ENCODE data around the gene MYO10. TPM values are rescaled to one million over a fixed set of nuclear protein-coding genes. Genes with fewer than 3 reads are reported as not detected.

MYO10 gene
- total RNA-seq, 2 experiments from 2014 or later = not detected

DNA sequence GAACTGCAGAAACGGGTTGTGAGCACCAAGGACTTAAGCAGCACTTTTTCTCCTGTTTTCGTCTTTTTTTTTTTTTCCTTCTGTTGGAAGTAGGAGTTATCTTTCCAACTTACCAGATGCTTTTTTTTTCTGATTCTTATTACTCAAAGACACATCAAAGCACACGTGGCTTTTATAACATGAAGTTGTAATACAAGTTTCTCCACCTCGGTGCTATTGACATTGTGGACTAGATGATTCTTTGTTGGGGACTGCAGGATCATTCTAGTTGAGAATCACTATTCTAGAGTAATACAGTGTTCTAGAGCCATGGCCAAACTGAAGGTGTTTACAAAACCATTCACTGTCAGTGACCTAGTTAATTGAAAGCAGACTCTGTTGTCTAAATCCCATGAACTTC, 51.5 kb downstream of the MYO10 start:
- ChIA-PET POLR2A (no interaction called here), CTCF (no interaction called here)
- peaks cover 0 to 7% of the 10 kb centered on the region in 2 experiments for H3K9me3 ChIP-seq (ENCODE audit: control insufficient read depth in 1 of 2, insufficient read depth in 1 of 2, low read length in 2 of 2)
- intact Hi-C loops (cut with DNase I, micrococcal nuclease) = no loop called here
- H3K4me1 ChIP-seq (ENCODE audit: insufficient read depth, low read length) = no peaks in the 10 kb centered on the region
- Mint-ChIP-seq H3K9me3 (no peaks in the 10 kb centered on the region), H3K36me3 (ENCODE audit: low read depth) (no peaks in the 10 kb centered on the region), H3K27ac (no peak overlapping the region), H3K27me3 (peaks cover 12% of the 10 kb centered on the region), H3K4me1 (ENCODE audit: low read depth) (no peaks in the 10 kb centered on the region), H3K4me3 (no peak overlapping the region)
- no peak for DNase-seq
- no peaks in the 10 kb centered on the region for H3K27me3 ChIP-seq (ENCODE audit: control insufficient read depth in 1 of 2, insufficient read depth in 2 of 2, low read length in 2 of 2)
- no peak for ATAC-seq (ENCODE audit: poor library complexity)
- no peak overlapping the region for H3K4me3 ChIP-seq (ENCODE audit: low read length)
- no peak overlapping the region for H3K27ac ChIP-seq (ENCODE audit: low read depth in 1 of 2, low read length in 2 of 2)
- H3K36me3 ChIP-seq (ENCODE audit: insufficient read depth, low read length) = no peaks in the 10 kb centered on the region
- TF ChIP-seq, protein P1, sequence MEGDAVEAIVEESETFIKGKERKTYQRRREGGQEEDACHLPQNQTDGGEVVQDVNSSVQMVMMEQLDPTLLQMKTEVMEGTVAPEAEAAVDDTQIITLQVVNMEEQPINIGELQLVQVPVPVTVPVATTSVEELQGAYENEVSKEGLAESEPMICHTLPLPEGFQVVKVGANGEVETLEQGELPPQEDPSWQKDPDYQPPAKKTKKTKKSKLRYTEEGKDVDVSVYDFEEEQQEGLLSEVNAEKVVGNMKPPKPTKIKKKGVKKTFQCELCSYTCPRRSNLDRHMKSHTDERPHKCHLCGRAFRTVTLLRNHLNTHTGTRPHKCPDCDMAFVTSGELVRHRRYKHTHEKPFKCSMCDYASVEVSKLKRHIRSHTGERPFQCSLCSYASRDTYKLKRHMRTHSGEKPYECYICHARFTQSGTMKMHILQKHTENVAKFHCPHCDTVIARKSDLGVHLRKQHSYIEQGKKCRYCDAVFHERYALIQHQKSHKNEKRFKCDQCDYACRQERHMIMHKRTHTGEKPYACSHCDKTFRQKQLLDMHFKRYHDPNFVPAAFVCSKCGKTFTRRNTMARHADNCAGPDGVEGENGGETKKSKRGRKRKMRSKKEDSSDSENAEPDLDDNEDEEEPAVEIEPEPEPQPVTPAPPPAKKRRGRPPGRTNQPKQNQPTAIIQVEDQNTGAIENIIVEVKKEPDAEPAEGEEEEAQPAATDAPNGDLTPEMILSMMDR (IDR thresholded peaks at IDR 0.05) = no peak

DNA sequence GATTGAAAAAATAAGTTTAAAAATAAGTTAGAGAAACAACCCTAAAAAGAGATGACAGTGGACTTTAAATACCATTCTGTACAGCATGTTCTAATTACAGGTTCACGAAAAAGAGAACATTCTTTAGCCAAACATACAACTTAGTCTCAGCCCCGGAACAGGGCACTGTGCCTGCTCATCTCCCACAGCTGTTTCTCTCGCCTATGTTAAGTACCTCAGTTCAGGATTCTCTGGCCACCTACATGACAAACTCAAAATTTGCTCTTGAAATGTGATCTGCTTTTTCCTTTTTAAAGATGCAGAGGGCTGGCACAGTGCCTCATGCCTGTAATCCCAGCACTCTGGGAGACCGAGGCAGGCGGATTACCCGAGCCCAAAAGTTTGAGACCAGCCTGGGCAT, 52.3 kb downstream of the MYO10 start:
- CTCF ChIA-PET = no interaction called here

DNA sequence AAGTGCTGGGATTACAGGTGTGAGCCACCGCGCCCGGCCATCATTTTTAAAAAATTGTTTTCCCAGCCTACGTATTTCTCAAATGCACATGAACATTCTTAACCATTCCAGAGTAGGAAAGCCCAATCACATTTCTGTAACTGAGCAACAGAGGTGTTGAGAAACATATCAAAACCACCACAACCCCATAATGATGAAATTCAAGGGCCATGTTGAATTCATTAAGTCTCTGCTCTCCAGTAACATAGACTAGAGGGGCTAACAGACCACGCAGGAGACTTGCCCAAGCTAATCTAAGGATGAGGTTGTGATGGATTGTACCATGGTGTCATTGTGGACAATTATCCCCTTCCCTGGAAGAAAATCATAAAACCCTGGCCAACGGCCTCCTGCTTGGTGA, 52.9 kb downstream of the MYO10 start:
- Histone ChIP-seq H3K27me3 (ENCODE audit: control insufficient read depth in 1 of 2, insufficient read depth in 2 of 2, low read length in 2 of 2) (no peaks in the 10 kb centered on the region), H3K4me1 (ENCODE audit: insufficient read depth, low read length) (no peaks in the 10 kb centered on the region), H3K4me3 (ENCODE audit: low read length) (no peak overlapping the region), H3K36me3 (ENCODE audit: insufficient read depth, low read length) (no peaks in the 10 kb centered on the region), H3K27ac (ENCODE audit: low read depth in 1 of 2, low read length in 2 of 2) (no peak overlapping the region), H3K9me3 (ENCODE audit: control insufficient read depth in 1 of 2, insufficient read depth in 1 of 2, low read length in 2 of 2) (peaks cover 0 to 7% of the 10 kb centered on the region in 2 experiments)
- no peak overlapping the region for H3K4me3 Mint-ChIP-seq
- H3K9me3 Mint-ChIP-seq = no peaks in the 10 kb centered on the region
- H3K36me3 Mint-ChIP-seq (ENCODE audit: low read depth) = no peaks in the 10 kb centered on the region
- H3K27me3 Mint-ChIP-seq = peaks cover 12% of the 10 kb centered on the region
- H3K27ac Mint-ChIP-seq = no peak overlapping the region
- CTCF ChIA-PET = no interaction called here
- POLR2A ChIA-PET = no interaction called here
- intact Hi-C loops (cut with DNase I, micrococcal nuclease) = no loop called here
- no peaks in the 10 kb centered on the region for H3K4me1 Mint-ChIP-seq (ENCODE audit: low read depth)
- TF ChIP-seq, protein P1 (IDR thresholded peaks at IDR 0.05) = no peak
- DNase-seq (no peak), ATAC-seq (ENCODE audit: poor library complexity) (no peak)

More for the DNA sequence above, 52.3 kb downstream of the MYO10 start:
- DNase-seq (no peak), ATAC-seq (ENCODE audit: poor library complexity) (no peak)
- POLR2A ChIA-PET = no interaction called here
- no peaks in the 10 kb centered on the region for H3K9me3 Mint-ChIP-seq
- H3K4me1 Mint-ChIP-seq (ENCODE audit: low read depth) = no peaks in the 10 kb centered on the region
- intact Hi-C loops (cut with DNase I, micrococcal nuclease) = no loop called here
- peaks cover 12% of the 10 kb centered on the region for H3K27me3 Mint-ChIP-seq
- Histone ChIP-seq H3K4me3 (ENCODE audit: low read length) (no peak overlapping the region), H3K27ac (ENCODE audit: low read depth in 1 of 2, low read length in 2 of 2) (no peak overlapping the region), H3K9me3 (ENCODE audit: control insufficient read depth in 1 of 2, insufficient read depth in 1 of 2, low read length in 2 of 2) (peaks cover 0 to 7% of the 10 kb centered on the region in 2 experiments), H3K4me1 (ENCODE audit: insufficient read depth, low read length) (no peaks in the 10 kb centered on the region), H3K36me3 (ENCODE audit: insufficient read depth, low read length) (no peaks in the 10 kb centered on the region), H3K27me3 (ENCODE audit: control insufficient read depth in 1 of 2, insufficient read depth in 2 of 2, low read length in 2 of 2) (no peaks in the 10 kb centered on the region)
- TF ChIP-seq, protein P1 (IDR thresholded peaks at IDR 0.05) = no peak
- H3K4me3 Mint-ChIP-seq = no peak overlapping the region
- H3K27ac Mint-ChIP-seq = no peak overlapping the region
- no peaks in the 10 kb centered on the region for H3K36me3 Mint-ChIP-seq (ENCODE audit: low read depth)

All from CD4-positive, alpha-beta T cell (primary cell).